ENCODE data around the gene ZNF628. TPM values are rescaled to one million over a fixed set of nuclear protein-coding genes. Genes with fewer than 3 reads are reported as not detected.

Gene ZNF628
- total RNA-seq, 1 donor from 2014 or later = 12.7 TPM

GRCh38 chr19:55488986-55489710 lies 12.7 kb downstream of the ZNF628 start:
- Mint-ChIP-seq H3K4me3 (no peak overlapping the region), H3K27ac (no peak overlapping the region), H3K27me3 (peaks cover 9% of the 10 kb centered on the region), H3K36me3 (ENCODE audit: low read depth) (no peaks in the 10 kb centered on the region), H3K4me1 (peaks cover 13% of the 10 kb centered on the region), H3K9me3 (no peaks in the 10 kb centered on the region)
- TF ChIP-seq CTCF (IDR thresholded peaks at IDR 0.05) = no peak
- intact Hi-C loops (cut with micrococcal nuclease) = no loop called here
- ChIA-PET POLR2A (no interaction called here), CTCF (interaction anchor here (1.0 kb wide), 1 partner anchor 15 kb away, joined by 5 read pairs; no protein-coding TSS in a partner anchor)
- no peak for ATAC-seq (ENCODE audit: low read depth)
- DNase-seq = no peak

DNA sequence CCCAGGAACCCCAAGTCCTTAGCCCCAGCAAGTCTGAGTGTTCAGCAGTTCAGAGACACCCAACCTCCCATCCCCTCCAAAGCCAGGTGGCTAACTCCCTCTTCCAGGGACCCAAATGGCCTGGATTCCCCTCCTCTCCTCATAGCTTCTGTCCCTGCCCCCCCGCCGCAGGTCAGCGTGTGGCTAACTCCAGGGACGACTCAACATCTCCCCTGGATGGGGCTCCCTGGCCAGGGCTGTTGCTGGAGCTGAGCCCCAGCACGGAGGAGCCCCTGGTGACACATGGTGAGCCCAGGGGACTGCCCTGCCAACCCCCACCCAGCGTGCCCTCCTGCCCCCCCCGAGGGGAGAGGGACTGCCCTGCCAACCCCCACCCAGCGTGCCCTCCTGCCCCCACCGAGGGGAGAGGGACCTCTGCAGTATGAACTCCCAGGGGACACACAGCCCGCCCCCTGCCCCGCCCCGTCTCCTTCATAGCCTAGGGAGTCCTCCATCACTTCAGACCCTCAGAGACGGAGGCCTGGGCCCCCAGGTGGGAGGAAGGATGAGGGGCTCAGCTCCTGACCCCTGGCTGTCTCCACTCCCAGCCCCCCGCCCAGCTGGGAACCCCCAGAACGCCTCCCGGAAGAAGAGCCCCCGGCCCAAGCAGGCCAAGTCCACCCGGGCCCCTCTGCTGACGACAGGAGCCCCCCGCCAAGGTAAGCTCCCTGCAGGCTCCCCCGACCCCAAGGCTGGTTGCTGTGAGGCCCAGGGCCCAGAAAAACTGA lies 13.5 kb downstream of the ZNF628 start:
- Mint-ChIP-seq H3K27ac (no peak overlapping the region), H3K27me3 (peaks cover 9% of the 10 kb centered on the region), H3K4me1 (peaks cover 9% of the 10 kb centered on the region), H3K36me3 (ENCODE audit: low read depth) (no peaks in the 10 kb centered on the region), H3K4me3 (no peak overlapping the region), H3K9me3 (no peaks in the 10 kb centered on the region)
- ChIA-PET CTCF (interaction anchor here (1.0 kb wide), 1 partner anchor 14 kb away, joined by 5 read pairs; no protein-coding TSS in a partner anchor), POLR2A (no interaction called here)
- no peak for ATAC-seq (ENCODE audit: low read depth)
- intact Hi-C loops (cut with micrococcal nuclease) = no loop called here
- TF ChIP-seq CTCF (IDR thresholded peaks at IDR 0.05) = no peak
- DNase-seq = no peak

GRCh38 chr19:55490478-55491432 lies 14.3 kb downstream of the ZNF628 start:
- no peak for DNase-seq
- Mint-ChIP-seq H3K27me3 (peaks cover 9% of the 10 kb centered on the region), H3K4me3 (no peak overlapping the region), H3K36me3 (ENCODE audit: low read depth) (no peaks in the 10 kb centered on the region), H3K4me1 (peaks cover 7% of the 10 kb centered on the region), H3K9me3 (no peaks in the 10 kb centered on the region), H3K27ac (no peak overlapping the region)
- intact Hi-C loops (cut with micrococcal nuclease) = no loop called here
- ChIA-PET CTCF (interaction anchor here (1.2 to 1.5 kb wide), 3 partner anchors 13 to 140 kb away, joined by 3 to 6 read pairs (median 3); no protein-coding TSS in a partner anchor), POLR2A (no interaction called here)
- no peak for TF ChIP-seq CTCF (IDR thresholded peaks at IDR 0.05)
- ATAC-seq (ENCODE audit: low read depth) = no peak

GRCh38 chr19:55491546-55492360 lies 15.3 kb downstream of the ZNF628 start:
- Mint-ChIP-seq H3K4me1 (peaks cover 3% of the 10 kb centered on the region), H3K36me3 (ENCODE audit: low read depth) (no peaks in the 10 kb centered on the region), H3K4me3 (no peak overlapping the region), H3K27ac (no peak overlapping the region), H3K9me3 (no peaks in the 10 kb centered on the region), H3K27me3 (peaks cover 9% of the 10 kb centered on the region)
- intact Hi-C loops (cut with micrococcal nuclease) = no loop called here
- POLR2A ChIA-PET = no interaction called here
- no peak for ATAC-seq (ENCODE audit: low read depth)
- no peak for TF ChIP-seq CTCF (IDR thresholded peaks at IDR 0.05)
- DNase-seq = no peak
- CTCF ChIA-PET = interaction anchor here (1.2 to 1.5 kb wide), 3 partner anchors 12 to 139 kb away, joined by 3 to 6 read pairs (median 3); no protein-coding TSS in a partner anchor

Data from activated B cell treated with CpG ODN at 0.5 μM for 24 hours (primary cell).